H9 (cell line): Measurements from ENCODE around the gene XRN1. TPM values are rescaled to one million over a fixed set of nuclear protein-coding genes. Genes with fewer than 3 reads are reported as not detected.

Experiments used
- DNase-seq: peaks from one replicate; pipeline ENCODE4 v3.0.0-alpha.2; 2017
- H2AFZ ChIP-seq: one replicate; pipeline ENCODE4 v1.6.1; 2013; ENCODE audit warnings: mild to moderate bottlenecking, low read length, control low read depth, moderate library complexity
- H2AK5ac ChIP-seq: 2 replicates; pipeline ENCODE4 v1.6.1; 2013; ENCODE audit warnings: low read length, control low read depth, mixed read lengths; ENCODE audit not compliant: insufficient read length
- H2BK120ac ChIP-seq: one replicate; pipeline ENCODE4 v1.6.1; 2013; ENCODE audit warnings: low read depth, mild to moderate bottlenecking, low read length, control low read depth, inconsistent platforms; ENCODE audit not compliant: poor library complexity, severe bottlenecking
- H2BK12ac ChIP-seq: 2 replicates; pipeline ENCODE4 v1.6.1; 2013; ENCODE audit warnings: low read length, control low read depth, mixed read lengths, low read depth; ENCODE audit not compliant: insufficient read length
- H2BK15ac ChIP-seq: 2 replicates; pipeline ENCODE4 v1.6.1; 2013; ENCODE audit warnings: low read depth, low read length, control low read depth
- H2BK20ac ChIP-seq: one replicate; pipeline ENCODE4 v1.6.1; 2013; ENCODE audit warnings: low read depth, mild to moderate bottlenecking, low read length, control low read depth, inconsistent platforms; ENCODE audit not compliant: poor library complexity, severe bottlenecking
- H2BK5ac ChIP-seq: 2 replicates; pipeline ENCODE4 v1.6.1; 2013; ENCODE audit warnings: low read length, control low read depth, mixed read lengths; ENCODE audit not compliant: insufficient read length
- H3K14ac ChIP-seq: 2 replicates; pipeline ENCODE4 v1.6.1; 2013; ENCODE audit warnings: low read length, control low read depth; ENCODE audit not compliant: insufficient read depth
- H3K18ac ChIP-seq: 2 replicates; pipeline ENCODE4 v1.6.1; 2013; ENCODE audit warnings: low read depth, mild to moderate bottlenecking, mixed read lengths, low read length, control low read depth; ENCODE audit not compliant: insufficient read length
- H3K23ac ChIP-seq: 2 replicates; pipeline ENCODE4 v1.6.1; 2013; ENCODE audit warnings: low read length, control low read depth, mixed read lengths, low read depth; ENCODE audit not compliant: insufficient read length
- H3K23me2 ChIP-seq: 2 replicates; pipeline ENCODE4 v1.6.1; 2013; ENCODE audit warnings: low read depth, mild to moderate bottlenecking, mixed read lengths, low read length, control low read depth; ENCODE audit not compliant: insufficient read length, poor library complexity, severe bottlenecking
- H3K27ac ChIP-seq: 2 replicates; pipeline ENCODE4 v1.5.1; 2013; ENCODE audit warnings: low read length, control low read depth, mixed read lengths, low read depth; ENCODE audit not compliant: insufficient read length
- H3K27me3 ChIP-seq: 2 replicates; pipeline ENCODE4 v1.6.1; 2013; ENCODE audit warnings: low read length, control low read depth, inconsistent platforms; ENCODE audit not compliant: insufficient read depth
- H3K4ac ChIP-seq: 2 replicates; pipeline ENCODE4 v1.6.1; 2013; ENCODE audit warnings: low read depth, mild to moderate bottlenecking, control low read depth, inconsistent platforms, low read length, moderate library complexity
- H3K4me1 ChIP-seq: 2 replicates; pipeline ENCODE4 v1.6.1; 2013; ENCODE audit warnings: low read length, control low read depth, inconsistent platforms; ENCODE audit not compliant: insufficient read depth
- H3K4me2 ChIP-seq: 2 replicates; pipeline ENCODE4 v1.6.1; 2013; ENCODE audit warnings: low read length, control low read depth, mixed read lengths; ENCODE audit not compliant: insufficient read length, insufficient read depth
- H3K56ac ChIP-seq: 2 replicates; pipeline ENCODE4 v1.6.1; 2013; ENCODE audit warnings: low read depth, mild to moderate bottlenecking, mixed read lengths, low read length, control low read depth; ENCODE audit not compliant: insufficient read length
- H3K79me1 ChIP-seq: 2 replicates; pipeline ENCODE4 v1.6.1; 2013; ENCODE audit warnings: low read depth, mild to moderate bottlenecking, moderate library complexity, low read length, control low read depth, inconsistent platforms; ENCODE audit not compliant: insufficient read depth, poor library complexity, severe bottlenecking
- H3K79me2 ChIP-seq: 2 replicates; pipeline ENCODE4 v1.6.1; 2013; ENCODE audit warnings: low read length, control low read depth, inconsistent platforms; ENCODE audit not compliant: insufficient read depth
- H3K9ac ChIP-seq: 2 replicates; pipeline ENCODE4 v1.6.1; 2013; ENCODE audit warnings: low read length, control low read depth, mixed read lengths; ENCODE audit not compliant: insufficient read length; ENCODE audit errors: extremely low read depth
- H3K9me3 ChIP-seq: one replicate; pipeline ENCODE4 v1.6.1; 2013; ENCODE audit warnings: low read depth, low read length, inconsistent platforms; ENCODE audit not compliant: control insufficient read depth
- H3T11ph ChIP-seq: one replicate; pipeline ENCODE4 v1.6.1; 2013; ENCODE audit warnings: mild to moderate bottlenecking, low read length, control low read depth, inconsistent platforms
- H4K20me1 ChIP-seq: one replicate; pipeline ENCODE4 v1.6.1; 2013; ENCODE audit not compliant: control insufficient read depth, insufficient read length, insufficient read depth
- H4K5ac ChIP-seq: 2 replicates; pipeline ENCODE4 v1.6.1; 2013; ENCODE audit warnings: low read depth, mild to moderate bottlenecking, mixed read lengths, low read length, control low read depth; ENCODE audit not compliant: insufficient read length
- H4K8ac ChIP-seq: replicated peaks from 2 replicates; pipeline ENCODE4 v1.6.1; 2013; ENCODE audit warnings: low read length, control low read depth, mixed read lengths, low read depth; ENCODE audit not compliant: insufficient read length
- H4K91ac ChIP-seq: 2 replicates; pipeline ENCODE4 v1.6.1; 2013; ENCODE audit warnings: low read depth, mild to moderate bottlenecking, moderate library complexity, mixed read lengths, low read length, control low read depth; ENCODE audit not compliant: insufficient read length
- H3K27ac Mint-ChIP-seq, 3 experiments: 2 replicates in 2 of 3; 3 replicates in 1 of 3; pipeline ENCODE4 v1.8.0; 2020 to 2021; ENCODE audit warnings: mixed read lengths in 3 of 3, mild to moderate bottlenecking in 1 of 3, moderate library complexity in 1 of 3
- H3K27me3 Mint-ChIP-seq: 2 replicates; pipeline ENCODE4 v1.8.0; 2021; ENCODE audit warnings: low read depth, mild to moderate bottlenecking, moderate library complexity, mixed read lengths
- H3K36me3 Mint-ChIP-seq, 3 experiments: 2 replicates in 2 of 3; 3 replicates in 1 of 3; pipeline ENCODE4 v1.8.0; 2020 to 2021; ENCODE audit warnings: low read depth in 3 of 3, mixed read lengths in 3 of 3; ENCODE audit not compliant: insufficient read depth in 1 of 3
- H3K4me1 Mint-ChIP-seq, 2 experiments: 2 replicates each; pipeline ENCODE4 v1.8.0; 2020; ENCODE audit warnings: mixed read lengths in 2 of 2
- H3K4me3 Mint-ChIP-seq, 2 experiments: 2 replicates in 1 of 2; 3 replicates in 1 of 2; pipeline ENCODE4 v1.8.0; 2020 to 2021; ENCODE audit warnings: mild to moderate bottlenecking in 2 of 2, mixed read lengths in 2 of 2, moderate library complexity in 1 of 2
- H3K9me3 Mint-ChIP-seq, 2 experiments: 2 replicates in 1 of 2; 3 replicates in 1 of 2; pipeline ENCODE4 v1.8.0; 2020; ENCODE audit warnings: mild to moderate bottlenecking in 2 of 2, mixed read lengths in 2 of 2, moderate library complexity in 1 of 2
- CTCF ChIP-seq: fragments of 200-600 bp; sonication (generic); conservative IDR thresholded peaks from 3 replicates; pipeline ENCODE4 v1.8.0; 2021; ENCODE audit warnings: antibody characterized with exemption, mild to moderate bottlenecking
- WGBS: extraction: QIAGEN DNeasy Blood & Tissue Kit; methylation state at CpG from one replicate; pipeline ENCODE4 v1.1.7; 2013; ENCODE audit warnings: missing lambda C conversion rate, low lambda C conversion rate, mixed read lengths; ENCODE audit not compliant: insufficient read length; ENCODE audit errors: extremely low coverage; 5-methylcytosine and 5-hydroxymethylcytosine counted together
- total RNA-seq: library from RNA; stranded (reverse); gene quantifications from 2 replicates; pipeline ENCODE4 v1.2.1, GENCODE V29; 2021

Gene XRN1
- total RNA-seq, 1 experiment from 2014 or later = 15.0 TPM

DNA sequence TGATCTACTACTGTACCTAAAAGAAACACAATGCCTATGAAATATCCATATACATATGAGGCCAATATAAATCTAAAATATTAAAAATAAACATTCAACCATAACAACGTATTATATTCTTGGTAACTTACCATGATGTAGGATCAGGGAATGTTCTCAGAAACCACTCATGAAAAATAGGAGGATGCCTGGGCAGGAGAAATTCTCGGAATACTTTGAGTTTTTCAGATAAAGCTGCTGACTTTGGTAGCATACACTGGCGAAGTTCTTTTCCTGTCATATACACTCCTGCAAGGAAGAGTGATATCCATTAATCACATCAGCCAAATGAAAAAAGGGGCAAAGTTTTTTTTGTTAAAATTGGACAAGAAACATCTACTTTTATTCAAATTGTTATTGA, 11.3 kb upstream of the XRN1 start:
- H4K20me1 ChIP-seq = no peaks in the 10 kb centered on the region
- no peak overlapping the region for H2BK20ac ChIP-seq
- H4K91ac ChIP-seq = no peak overlapping the region
- no peak overlapping the region for H2BK5ac ChIP-seq
- H2AK5ac ChIP-seq = no peak overlapping the region
- H2BK15ac ChIP-seq = no peak overlapping the region
- no peak overlapping the region for H3K4ac ChIP-seq
- no peaks in the 10 kb centered on the region for H3K9me3 ChIP-seq
- no peak overlapping the region for H2BK12ac ChIP-seq
- H3K36me3 Mint-ChIP-seq = peaks cover 0 to 8% (median 5%) of the 10 kb centered on the region in 3 experiments; a peak in 4 of 7 replicates
- DNase-seq = no peak
- H3K23ac ChIP-seq = no peak overlapping the region
- 100% methylated on average over 1 of the region's 3 CpGs for WGBS
- no peak overlapping the region for H4K8ac ChIP-seq
- no peak overlapping the region for H2BK120ac ChIP-seq
- no peaks in the 10 kb centered on the region for H3K27me3 Mint-ChIP-seq
- H3K4me3 Mint-ChIP-seq = no peak overlapping the region
- no peaks in the 10 kb centered on the region for H3K9me3 Mint-ChIP-seq
- no peaks in the 10 kb centered on the region for H3K4me1 Mint-ChIP-seq
- no peak for TF ChIP-seq CTCF
- H3K79me1 ChIP-seq = no peaks in the 10 kb centered on the region
- no peak overlapping the region for H2AFZ ChIP-seq
- H3K27ac ChIP-seq = no peak overlapping the region
- H3K18ac ChIP-seq = no peak overlapping the region
- no peak overlapping the region for H4K5ac ChIP-seq
- H3K4me1 ChIP-seq = no peaks in the 10 kb centered on the region
- H3K56ac ChIP-seq = no peak overlapping the region
- no peak overlapping the region for H3K9ac ChIP-seq
- H3K27me3 ChIP-seq = no peaks in the 10 kb centered on the region
- no peak overlapping the region for H3K27ac Mint-ChIP-seq
- no peak overlapping the region for H3K4me2 ChIP-seq
- no peak overlapping the region for H3T11ph ChIP-seq
- no peak overlapping the region for H3K14ac ChIP-seq
- no peaks in the 10 kb centered on the region for H3K23me2 ChIP-seq
- H3K79me2 ChIP-seq = no peaks in the 10 kb centered on the region
